CD8-positive, alpha-beta memory T cell (primary cell): ENCODE results near the gene MX2. TPM values are rescaled to one million over a fixed set of nuclear protein-coding genes. Genes with fewer than 3 reads are reported as not detected.
"Not testable (repeated sequence)": the region's sequence is repeated elsewhere in the genome, so short reads cannot be mapped to it uniquely, and the experiment has no call there.

Experiments used
- CTCF ChIA-PET: fragments of 350-600 bp; sonication (Branson Sonifier 250); formaldehyde crosslinking; loops from one replicate; lab custom pipeline; 2021; ENCODE audit warnings: antibody characterized with exemption; lab: Charles Lee
- POLR2A ChIA-PET: fragments of 350-600 bp; sonication (Branson Sonifier 250); formaldehyde crosslinking; loops from one replicate; lab custom pipeline; 2021; ENCODE audit warnings: antibody characterized with exemption; lab: Charles Lee
- DNase-seq, 5 donors: peaks; one replicate each; pipeline versions ENCODE4 v3.0.0 to v3.0.0-alpha.2; 2020 to 2022; ENCODE audit warnings: mixed read lengths in 1 of 5
- H3K27ac ChIP-seq: one replicate; pipeline ENCODE4 v1.7.0; 2013; ENCODE audit warnings: low read depth, mild to moderate bottlenecking, low read length, moderate library complexity
- H3K27me3 ChIP-seq: 2 replicates; pipeline ENCODE4 v1.7.0; 2013; ENCODE audit warnings: low read length, mild to moderate bottlenecking; ENCODE audit not compliant: insufficient read depth, poor library complexity, severe bottlenecking
- H3K36me3 ChIP-seq: 2 replicates; pipeline ENCODE4 v1.7.0; 2013; ENCODE audit warnings: mild to moderate bottlenecking, low read length, moderate library complexity; ENCODE audit not compliant: insufficient read depth
- H3K4me1 ChIP-seq: 2 replicates; pipeline ENCODE4 v1.7.0; 2013; ENCODE audit warnings: mild to moderate bottlenecking, low read length, moderate library complexity; ENCODE audit not compliant: insufficient read depth
- H3K4me3 ChIP-seq: 2 replicates; pipeline ENCODE4 v1.7.0; 2013; ENCODE audit warnings: mild to moderate bottlenecking, low read length
- H3K9me3 ChIP-seq: 2 replicates; pipeline ENCODE4 v1.7.0; 2013; ENCODE audit warnings: mild to moderate bottlenecking, low read length
- H3K27ac Mint-ChIP-seq, 8 donors: one replicate each; pipeline ENCODE4 v1.8.0; 2020 to 2021; ENCODE audit warnings: mixed read lengths in 8 of 8, mild to moderate bottlenecking in 6 of 8, inconsistent platforms in 3 of 8, moderate library complexity in 3 of 8
- H3K27me3 Mint-ChIP-seq, 2 donors: one replicate each; pipeline ENCODE4 v1.8.0; 2020 to 2021; ENCODE audit warnings: mixed read lengths in 2 of 2, mild to moderate bottlenecking in 1 of 2, moderate library complexity in 1 of 2
- H3K36me3 Mint-ChIP-seq, 3 donors: one replicate each; pipeline ENCODE4 v1.8.0; 2020 to 2021; ENCODE audit warnings: mixed read lengths in 3 of 3, inconsistent platforms in 1 of 3, mild to moderate bottlenecking in 1 of 3
- H3K4me1 Mint-ChIP-seq, 3 donors: one replicate each; pipeline ENCODE4 v1.8.0; 2020 to 2021; ENCODE audit warnings: mixed read lengths in 3 of 3, inconsistent platforms in 1 of 3, mild to moderate bottlenecking in 1 of 3
- H3K4me3 Mint-ChIP-seq, 7 donors: one replicate each; pipeline ENCODE4 v1.8.0; 2020 to 2021; ENCODE audit warnings: mixed read lengths in 7 of 7, mild to moderate bottlenecking in 6 of 7, moderate library complexity in 4 of 7, inconsistent platforms in 2 of 7
- H3K9me3 Mint-ChIP-seq, 5 donors: one replicate each; pipeline ENCODE4 v1.8.0; 2020 to 2022; ENCODE audit warnings: mixed read lengths in 5 of 5, mild to moderate bottlenecking in 3 of 5, moderate library complexity in 2 of 5, inconsistent platforms in 1 of 5
- polyA plus RNA-seq: library from polyadenylated mRNA; unstranded; fragments of 300-500 nt; fragmentation: Illumina TruSeq; gene quantifications from one replicate; pipeline ENCODE4 v1.2.3, GENCODE V29; 2021
- total RNA-seq, 2 experiments: library from RNA; stranded (reverse); gene quantifications; one replicate each; pipeline ENCODE4 v1.2.3, GENCODE V29; 2021

The MX2 gene, protein sequence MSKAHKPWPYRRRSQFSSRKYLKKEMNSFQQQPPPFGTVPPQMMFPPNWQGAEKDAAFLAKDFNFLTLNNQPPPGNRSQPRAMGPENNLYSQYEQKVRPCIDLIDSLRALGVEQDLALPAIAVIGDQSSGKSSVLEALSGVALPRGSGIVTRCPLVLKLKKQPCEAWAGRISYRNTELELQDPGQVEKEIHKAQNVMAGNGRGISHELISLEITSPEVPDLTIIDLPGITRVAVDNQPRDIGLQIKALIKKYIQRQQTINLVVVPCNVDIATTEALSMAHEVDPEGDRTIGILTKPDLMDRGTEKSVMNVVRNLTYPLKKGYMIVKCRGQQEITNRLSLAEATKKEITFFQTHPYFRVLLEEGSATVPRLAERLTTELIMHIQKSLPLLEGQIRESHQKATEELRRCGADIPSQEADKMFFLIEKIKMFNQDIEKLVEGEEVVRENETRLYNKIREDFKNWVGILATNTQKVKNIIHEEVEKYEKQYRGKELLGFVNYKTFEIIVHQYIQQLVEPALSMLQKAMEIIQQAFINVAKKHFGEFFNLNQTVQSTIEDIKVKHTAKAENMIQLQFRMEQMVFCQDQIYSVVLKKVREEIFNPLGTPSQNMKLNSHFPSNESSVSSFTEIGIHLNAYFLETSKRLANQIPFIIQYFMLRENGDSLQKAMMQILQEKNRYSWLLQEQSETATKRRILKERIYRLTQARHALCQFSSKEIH
- total RNA-seq (10 to 100 TPM; 13.2 to 17.1 TPM), polyA plus RNA-seq (37.2 TPM)

DNA sequence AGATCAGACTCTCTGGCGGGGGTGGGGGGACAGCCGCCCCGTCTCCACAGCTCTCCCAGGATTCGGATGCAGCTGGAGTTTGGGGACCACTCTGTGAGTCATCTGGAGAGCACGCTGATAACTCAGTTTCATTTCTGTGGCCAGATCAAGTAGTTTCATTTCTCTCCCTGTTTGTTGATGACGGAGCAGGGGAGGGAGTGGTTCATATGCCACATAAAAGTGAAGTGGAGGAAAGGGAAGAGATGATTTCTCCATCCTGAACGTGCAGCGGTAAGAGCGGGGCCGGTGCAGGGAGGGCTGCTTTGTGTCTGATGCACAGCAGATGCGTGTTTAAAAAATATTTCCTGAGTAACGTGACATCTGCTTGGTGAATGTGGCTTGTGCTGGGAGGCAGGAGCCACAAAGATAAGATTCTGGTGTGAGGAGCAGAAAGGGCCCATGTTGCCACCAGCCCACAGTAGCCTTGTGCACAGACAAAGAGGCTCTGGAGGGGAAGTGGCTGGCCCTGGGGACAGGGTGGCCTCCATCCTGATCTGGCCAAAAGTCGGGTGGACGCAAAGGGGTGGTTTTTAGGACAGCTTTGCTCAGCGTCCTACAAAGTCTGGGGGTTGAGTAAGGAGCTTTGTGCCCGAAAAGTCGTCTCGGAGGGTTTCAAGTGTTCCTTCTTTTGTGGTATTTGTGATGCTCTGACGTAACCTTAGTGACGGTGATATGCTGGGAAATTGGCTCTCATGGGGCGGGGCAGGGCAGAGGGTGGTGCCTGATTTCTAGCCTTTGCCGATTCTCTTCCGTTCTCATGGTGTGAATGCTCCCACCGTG is at the start of gene MX2:
Gene MX2 (plus strand): TSS at position 242 of the 819 bp plus-strand sequence. CDS start 14,880 bp downstream, outside the sequence.
- peaks cover 42% of the 10 kb centered on the region for H3K4me1 ChIP-seq
- H3K9me3 ChIP-seq: no peaks in the 10 kb centered on the region
- H3K27me3 Mint-ChIP-seq: peaks cover 0 to 7% of the 10 kb centered on the region in 2 donors
- DNase-seq: peak; percentile 66 to 95 (median 90)
- H3K27ac Mint-ChIP-seq: peak within 1 kb of the TSS; percentile 98 to 100 (median 99)
- ChIA-PET CTCF (interaction anchor here (2.2 kb wide), 1 partner anchor 79 kb away, joined by 6 read pairs; no protein-coding TSS in a partner anchor), POLR2A (interaction anchor here (0.6 to 3.5 kb wide), 4 partner anchors 9 to 64 kb away, joined by 3 to 19 read pairs (median 8); partner anchors contain the start of gene MX1)
- H3K4me3 Mint-ChIP-seq: peak within 1 kb of the TSS; percentile 84 to 96 (median 94)
- peak within 1 kb of the TSS; percentile 98 for H3K27ac ChIP-seq
- no peaks in the 10 kb centered on the region for H3K36me3 ChIP-seq
- peaks cover 37 to 58% (median 53%) of the 10 kb centered on the region in 3 donors for H3K4me1 Mint-ChIP-seq
- H3K9me3 Mint-ChIP-seq: peaks cover 0 to 2% (median 0%) of the 10 kb centered on the region in 5 donors
- H3K36me3 Mint-ChIP-seq: peaks cover 6 to 39% (median 6%) of the 10 kb centered on the region in 3 donors
- peak within 1 kb of the TSS; percentile 91 for H3K4me3 ChIP-seq
- no peaks in the 10 kb centered on the region for H3K27me3 ChIP-seq

DNA sequence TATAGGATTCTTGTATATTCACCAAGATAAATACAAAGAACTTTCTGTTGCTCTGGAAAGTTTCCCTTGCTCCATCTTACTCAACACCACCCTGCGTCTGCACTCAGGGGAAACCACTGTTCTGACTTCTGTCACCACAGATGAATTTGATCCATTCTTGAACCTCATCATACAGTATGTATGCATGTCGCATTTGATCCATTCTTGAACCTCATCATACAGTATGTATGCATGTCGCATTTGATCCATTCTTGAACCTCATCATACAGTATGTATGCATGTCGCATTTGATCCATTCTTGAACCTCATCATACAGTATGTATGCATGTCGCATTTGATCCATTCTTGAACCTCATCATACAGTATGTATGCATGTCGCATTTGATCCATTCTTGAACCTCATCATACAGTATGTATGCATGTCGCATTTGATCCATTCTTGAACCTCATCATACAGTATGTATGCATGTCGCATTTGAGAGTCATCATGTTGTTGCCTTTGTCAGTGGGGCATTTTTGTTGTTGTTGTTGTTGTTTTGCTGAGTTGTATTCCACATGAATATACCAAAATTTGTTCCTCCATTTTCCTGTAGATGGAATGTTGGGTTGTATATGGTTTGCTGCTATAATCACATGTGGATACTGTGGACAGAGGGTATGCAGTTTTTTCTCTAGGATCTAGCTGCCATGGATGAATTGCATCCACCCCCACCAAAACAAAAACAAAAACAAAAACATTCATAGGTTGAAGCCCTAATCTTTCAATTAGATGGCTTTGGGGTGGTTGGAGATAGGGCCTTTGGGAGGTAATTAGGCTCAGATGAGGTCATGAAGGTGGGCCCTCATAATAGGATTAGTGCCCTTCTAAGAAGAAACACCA is 48.3 kb upstream of the MX2 start:
- H3K4me1 Mint-ChIP-seq, POLR2A ChIA-PET: not testable (repeated sequence)

DNA sequence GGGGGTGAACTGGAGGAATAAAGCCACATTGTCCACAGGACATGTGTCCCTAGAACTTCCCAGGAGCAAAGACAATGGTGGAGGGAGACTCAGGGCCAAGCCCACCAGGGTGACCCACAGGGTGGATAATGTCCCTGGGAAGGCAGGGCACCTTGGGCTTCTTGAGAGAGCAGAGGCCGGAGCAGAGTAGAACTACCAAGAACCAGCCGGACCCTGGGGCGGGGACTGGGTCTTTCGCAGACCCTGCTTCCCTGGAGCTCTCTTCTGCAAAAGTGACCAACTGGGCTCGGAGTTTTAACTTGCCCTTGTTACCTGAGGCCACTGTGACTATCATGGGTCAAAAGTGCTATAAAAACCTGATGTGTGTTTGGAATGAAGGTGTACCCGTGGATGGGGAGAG is 46.1 kb upstream of the MX2 start:
- ChIA-PET POLR2A (no interaction called here), CTCF (no interaction called here)
- H3K27me3 Mint-ChIP-seq: peaks cover 32 to 63% of the 10 kb centered on the region in 2 donors
- no peak overlapping the region for H3K4me3 ChIP-seq
- peaks cover 3 to 5% (median 3%) of the 10 kb centered on the region in 3 donors for H3K4me1 Mint-ChIP-seq
- H3K36me3 ChIP-seq: no peaks in the 10 kb centered on the region
- no peak overlapping the region for H3K27ac ChIP-seq
- no peaks in the 10 kb centered on the region for H3K4me1 ChIP-seq
- H3K9me3 ChIP-seq: no peaks in the 10 kb centered on the region
- no peaks in the 10 kb centered on the region for H3K36me3 Mint-ChIP-seq
- H3K9me3 Mint-ChIP-seq: peaks cover 0 to 2% (median 0%) of the 10 kb centered on the region in 5 donors
- DNase-seq: no peak
- peaks cover 17% of the 10 kb centered on the region for H3K27me3 ChIP-seq
- H3K4me3 Mint-ChIP-seq: no peak overlapping the region
- H3K27ac Mint-ChIP-seq: no peak overlapping the region

More for the DNA sequence above, 48.3 kb upstream of the MX2 start:
- H3K4me3 ChIP-seq, H3K9me3 ChIP-seq, DNase-seq, H3K4me3 Mint-ChIP-seq, H3K36me3 ChIP-seq, H3K9me3 Mint-ChIP-seq, H3K4me1 ChIP-seq, CTCF ChIA-PET, H3K27ac Mint-ChIP-seq, H3K27ac ChIP-seq, H3K36me3 Mint-ChIP-seq: not testable (repeated sequence)
- peaks cover 17% of the 10 kb centered on the region for H3K27me3 ChIP-seq
- peaks cover 18 to 54% of the 10 kb centered on the region in 2 donors for H3K27me3 Mint-ChIP-seq

DNA sequence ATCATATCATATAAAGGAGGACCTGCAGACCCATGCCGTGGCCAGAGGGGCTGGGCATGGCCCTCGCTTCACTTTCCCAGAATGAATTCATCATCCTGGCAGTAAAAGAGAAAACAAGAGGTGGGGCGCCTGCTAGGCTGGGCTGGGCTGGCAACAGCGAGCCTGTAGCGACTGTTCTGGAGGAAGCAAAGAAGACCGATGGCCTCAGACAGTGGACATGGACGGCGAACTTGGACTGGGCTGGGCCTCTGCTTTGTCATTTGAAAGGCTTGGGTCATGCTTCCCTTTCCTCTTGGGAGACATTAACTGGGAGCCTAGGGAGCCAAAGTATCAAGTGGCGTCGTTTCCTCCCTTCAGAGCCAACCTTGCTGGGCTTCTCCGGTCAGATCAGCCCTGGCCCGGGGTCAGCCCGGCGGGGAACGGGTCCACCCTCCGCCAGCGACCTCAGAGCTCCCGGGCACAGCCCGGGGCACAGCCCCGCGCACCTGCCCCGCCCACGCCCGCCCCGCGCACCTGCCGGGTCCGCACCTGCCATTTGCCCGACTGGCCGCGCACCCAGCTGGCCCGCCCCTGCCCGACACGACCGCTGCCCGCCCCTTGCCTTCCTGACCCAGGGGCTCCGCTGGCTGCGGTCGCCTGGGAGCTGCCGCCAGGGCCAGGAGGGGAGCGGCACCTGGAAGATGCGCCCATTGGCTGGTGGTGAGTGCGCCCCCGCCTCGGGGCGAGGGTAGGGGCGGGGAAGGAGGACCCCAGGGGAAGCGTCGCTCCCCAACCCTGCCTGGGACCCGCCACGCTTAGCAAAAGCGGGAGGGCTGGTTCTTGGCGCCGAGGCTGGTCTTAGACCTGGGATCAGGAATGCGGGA is 45.4 kb upstream of the MX2 start, which contains the start of gene FAM3B:
Gene FAM3B (plus strand): TSS at position 602 of the 863 bp plus-strand sequence. CDS start 79 bp downstream, at position 681.
- H3K4me3 Mint-ChIP-seq: peak within 1 kb of the TSS in 1 of 7 donors; percentile 34
- H3K36me3 Mint-ChIP-seq: no peaks in the 10 kb centered on the region
- H3K4me1 ChIP-seq: no peaks in the 10 kb centered on the region
- peaks cover 17% of the 10 kb centered on the region for H3K27me3 ChIP-seq
- H3K4me3 ChIP-seq: no peak within 1 kb of the TSS
- H3K27me3 Mint-ChIP-seq: peaks cover 33 to 67% of the 10 kb centered on the region in 2 donors
- no peak for DNase-seq
- ChIA-PET CTCF (no interaction called here), POLR2A (no interaction called here)
- H3K27ac ChIP-seq: no peak within 1 kb of the TSS
- no peaks in the 10 kb centered on the region for H3K36me3 ChIP-seq
- H3K9me3 Mint-ChIP-seq: peaks cover 0 to 2% (median 0%) of the 10 kb centered on the region in 5 donors
- no peaks in the 10 kb centered on the region for H3K9me3 ChIP-seq
- H3K27ac Mint-ChIP-seq: no peak within 1 kb of the TSS
- H3K4me1 Mint-ChIP-seq: peaks cover 3 to 5% (median 4%) of the 10 kb centered on the region in 3 donors

DNA sequence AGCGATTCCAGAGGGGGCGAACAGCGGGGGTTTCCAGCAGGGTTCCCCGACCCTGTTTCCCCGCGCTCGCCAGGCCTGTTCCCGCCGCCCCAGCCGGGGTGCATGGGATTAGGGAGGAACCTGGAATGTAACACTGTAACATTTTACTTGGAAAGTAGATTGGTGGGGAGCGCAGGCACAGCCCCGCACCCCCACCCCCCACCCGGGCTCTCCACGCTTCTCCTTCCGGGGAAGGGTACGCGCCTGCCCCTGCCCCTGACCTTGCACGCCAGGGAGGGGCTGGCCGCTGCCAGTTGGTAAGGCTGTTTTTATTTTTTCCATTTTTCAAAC is 44.8 kb upstream of the MX2 start:
- H3K27me3 Mint-ChIP-seq: peaks cover 33 to 63% of the 10 kb centered on the region in 2 donors

DNA sequence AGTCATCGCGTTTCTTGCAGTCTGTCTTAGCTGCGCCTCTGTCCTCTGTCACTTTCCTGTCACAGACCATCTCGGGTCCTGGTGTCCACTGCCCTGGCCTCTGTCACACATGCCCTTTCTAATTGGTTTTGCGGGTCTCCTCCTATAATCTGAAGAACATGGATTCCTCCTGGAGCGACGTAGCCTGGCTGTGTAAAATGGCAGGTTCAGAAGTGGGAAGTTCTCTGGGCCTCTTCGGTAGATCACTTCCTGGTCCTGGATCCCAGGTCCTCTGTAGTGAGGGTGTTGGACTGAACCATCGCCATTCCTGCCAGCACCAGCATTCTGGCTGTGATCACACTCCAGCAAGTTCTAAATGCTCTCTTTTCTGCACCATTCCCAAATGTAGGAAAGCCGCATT is 44.4 kb upstream of the MX2 start:
- Mint-ChIP-seq H3K27ac (no peak overlapping the region), H3K27me3 (peaks cover 33 to 63% of the 10 kb centered on the region in 2 donors)
- CTCF ChIA-PET: no interaction called here

More for the DNA sequence above, 44.8 kb upstream of the MX2 start:
- ChIA-PET POLR2A (no interaction called here), CTCF (no interaction called here)
- no peaks in the 10 kb centered on the region for H3K9me3 ChIP-seq
- H3K27ac Mint-ChIP-seq: no peak overlapping the region
- H3K27ac ChIP-seq: no peak overlapping the region
- DNase-seq: no peak
- H3K9me3 Mint-ChIP-seq: peaks cover 0 to 2% (median 0%) of the 10 kb centered on the region in 5 donors
- H3K4me3 Mint-ChIP-seq: no peak overlapping the region
- no peaks in the 10 kb centered on the region for H3K4me1 ChIP-seq
- H3K4me3 ChIP-seq: no peak overlapping the region
- H3K27me3 ChIP-seq: peaks cover 17% of the 10 kb centered on the region
- H3K36me3 ChIP-seq: no peaks in the 10 kb centered on the region
- peaks cover 3 to 6% (median 5%) of the 10 kb centered on the region in 3 donors for H3K4me1 Mint-ChIP-seq
- H3K36me3 Mint-ChIP-seq: no peaks in the 10 kb centered on the region

More for the DNA sequence above, 44.4 kb upstream of the MX2 start:
- Histone ChIP-seq H3K4me3 (no peak overlapping the region), H3K4me1 (no peaks in the 10 kb centered on the region), H3K27me3 (peaks cover 17% of the 10 kb centered on the region), H3K36me3 (no peaks in the 10 kb centered on the region), H3K27ac (no peak overlapping the region), H3K9me3 (no peaks in the 10 kb centered on the region)
- no peaks in the 10 kb centered on the region for H3K36me3 Mint-ChIP-seq
- DNase-seq: no peak
- H3K4me3 Mint-ChIP-seq: peak overlapping the region in 1 of 7 donors; percentile 34
- peaks cover 0 to 2% (median 0%) of the 10 kb centered on the region in 5 donors for H3K9me3 Mint-ChIP-seq
- H3K4me1 Mint-ChIP-seq: peaks cover 3 to 6% (median 5%) of the 10 kb centered on the region in 3 donors
- POLR2A ChIA-PET: no interaction called here
